Amygdala (tissue), 56 donors: ENCODE measurements around the gene LMAN1L.

Experiments used
- DNase-seq, 56 donors: peaks; one replicate each; lab custom pipeline; 2025; lab: John Stamatoyannopoulos, UW

The LMAN1L gene

DNA sequence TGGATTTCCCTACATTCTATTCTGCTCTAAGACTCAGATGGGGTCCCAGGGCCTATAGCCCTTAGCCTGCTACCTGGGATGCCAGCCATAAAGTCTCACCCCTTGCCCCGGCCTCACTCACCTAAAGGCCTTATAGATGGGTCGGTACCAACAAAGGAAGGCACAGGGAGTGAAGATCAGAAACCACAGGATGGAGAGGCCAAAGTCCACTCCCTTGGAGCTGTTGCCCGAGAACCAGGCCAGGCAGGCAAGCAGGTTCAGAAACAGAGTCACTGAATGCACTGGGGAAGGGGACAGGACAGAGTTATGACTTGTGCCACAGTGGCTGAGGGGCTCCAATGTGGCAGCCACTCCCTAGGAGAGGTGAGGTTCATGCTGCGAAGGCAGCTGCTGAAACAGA is 37.8 kb downstream of the LMAN1L start:
- DNase-seq = no peak

GRCh38 chr15:74851960-74852359 is 39.3 kb downstream of the LMAN1L start:
- DNase-seq = no peak

DNA sequence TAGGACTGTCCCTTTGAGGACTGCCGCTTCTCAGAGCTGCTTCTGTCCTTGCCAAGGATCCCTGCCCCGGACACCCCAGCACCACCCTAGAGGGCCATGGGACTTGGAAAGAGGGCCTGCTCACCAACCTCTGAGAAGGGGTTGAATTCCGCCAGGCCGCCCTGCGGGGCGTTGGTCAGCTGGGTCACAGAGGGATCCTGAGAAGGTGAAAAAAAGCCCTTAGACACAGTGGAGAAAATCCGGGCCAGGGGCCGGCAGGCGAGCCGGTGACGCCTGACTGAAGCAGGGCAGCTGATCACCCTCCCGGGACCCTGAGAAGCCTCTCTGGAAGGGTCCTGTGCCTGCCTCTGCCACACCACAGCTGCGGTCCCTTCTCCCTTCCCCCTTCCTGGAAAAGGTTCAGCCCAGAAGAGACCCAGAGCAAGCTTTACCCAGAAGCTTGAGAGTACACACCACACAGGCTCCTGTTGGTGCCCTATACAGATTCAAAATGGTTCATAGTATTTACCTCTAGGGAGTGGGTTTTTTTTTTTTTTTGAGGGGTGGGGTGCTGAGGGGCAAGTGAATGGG is 41.9 kb downstream of the LMAN1L start:
- DNase-seq = no peak

DNA sequence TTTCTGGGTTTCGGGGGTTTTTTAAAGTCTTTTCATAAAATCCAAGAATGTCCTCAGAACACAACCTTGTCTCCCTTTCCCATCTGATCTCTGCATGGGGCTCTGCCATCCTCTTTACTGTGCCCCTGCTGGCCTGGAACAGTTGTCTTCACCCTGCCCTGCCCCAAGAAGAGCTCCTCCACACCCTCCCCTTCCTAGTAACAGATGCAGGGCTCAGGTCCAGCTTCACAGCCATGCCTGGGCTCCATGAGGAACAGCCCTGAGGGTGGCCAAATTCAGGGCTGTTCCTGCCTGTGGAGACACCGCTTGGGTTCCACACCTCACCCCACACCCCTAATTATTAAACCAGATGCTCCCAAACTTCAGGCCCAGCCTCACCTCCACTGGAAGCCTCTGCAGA is 43.2 kb downstream of the LMAN1L start:
- no peak for DNase-seq

GRCh38 chr15:74856537-74856936 is 43.9 kb downstream of the LMAN1L start:
- no peak for DNase-seq

- no peak for DNase-seq
Observed at GRCh38 chr15:74857082-74857655, 44.5 kb downstream of the LMAN1L start.

DNA sequence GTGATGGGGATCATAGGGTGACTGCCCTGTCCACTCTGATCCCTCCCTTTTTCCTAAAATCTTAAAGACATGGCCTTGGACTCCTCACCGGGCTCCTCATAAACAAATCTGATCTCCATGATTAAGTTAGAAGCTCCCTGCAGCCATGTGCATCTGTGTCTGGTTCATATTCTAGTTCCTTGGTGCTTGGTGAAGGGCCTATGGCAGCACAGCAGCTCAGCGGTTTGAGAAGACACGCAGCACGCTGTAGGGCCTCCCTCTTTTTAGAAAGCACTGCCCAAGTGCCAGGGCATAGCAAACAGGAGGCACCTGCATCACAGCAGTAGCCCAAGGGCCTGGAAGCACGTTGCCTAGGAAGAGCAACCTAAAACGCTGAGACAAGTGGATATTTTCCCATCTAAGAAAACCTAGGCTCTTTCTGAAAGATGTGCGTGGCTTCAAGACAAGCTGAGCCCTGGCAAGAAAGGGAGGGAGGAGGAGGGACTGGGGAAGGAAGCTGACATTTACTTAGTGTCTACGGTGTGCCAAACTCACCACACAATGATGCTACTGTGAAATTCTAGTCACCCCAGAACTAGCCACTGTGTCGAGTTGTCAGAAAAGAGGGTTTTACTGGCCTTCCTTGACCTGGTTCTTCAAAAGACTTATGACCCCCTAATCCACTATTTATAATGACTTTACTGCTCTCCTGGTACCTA is 45.2 kb downstream of the LMAN1L start:
- no peak for DNase-seq

- no peak for DNase-seq
Observed at GRCh38 chr15:74858369-74858740, 45.7 kb downstream of the LMAN1L start.

GRCh38 chr15:74863239-74864056 is 50.8 kb downstream of the LMAN1L start:
- no peak for DNase-seq

GRCh38 chr15:74864296-74864695 is 51.7 kb downstream of the LMAN1L start:
- no peak for DNase-seq

- DNase-seq = no peak
Observed at GRCh38 chr15:74865316-74865715, 52.7 kb downstream of the LMAN1L start.

DNA sequence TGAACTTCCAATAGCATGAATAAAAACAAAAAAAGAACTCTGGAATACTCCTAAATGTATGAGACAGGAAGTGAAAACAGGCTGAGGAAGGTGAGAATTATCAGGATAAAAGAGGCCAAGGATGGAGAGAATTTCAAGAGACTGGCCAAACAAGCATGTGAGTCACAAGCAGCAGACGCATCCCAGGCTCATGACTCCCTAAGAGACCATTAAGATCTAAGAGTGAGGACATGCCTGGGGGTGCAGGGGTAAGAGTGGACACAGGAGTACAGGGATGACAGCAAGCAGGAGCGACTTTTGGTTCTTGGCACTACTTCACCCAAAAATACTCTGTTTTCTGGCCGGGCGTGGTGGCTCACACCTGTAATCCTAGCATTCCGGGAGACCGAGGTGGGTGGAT is 53.5 kb downstream of the LMAN1L start:
- no peak for DNase-seq

- DNase-seq = no peak
Observed at GRCh38 chr15:74867466-74868038, 54.9 kb downstream of the LMAN1L start.

- peak in 3 of 56 donors; percentile 7 to 26 (median 8) for DNase-seq
Observed at GRCh38 chr15:74868059-74868458, 55.4 kb downstream of the LMAN1L start.

GRCh38 chr15:74869372-74869725 is 56.7 kb downstream of the LMAN1L start:
- no peak for DNase-seq

DNA sequence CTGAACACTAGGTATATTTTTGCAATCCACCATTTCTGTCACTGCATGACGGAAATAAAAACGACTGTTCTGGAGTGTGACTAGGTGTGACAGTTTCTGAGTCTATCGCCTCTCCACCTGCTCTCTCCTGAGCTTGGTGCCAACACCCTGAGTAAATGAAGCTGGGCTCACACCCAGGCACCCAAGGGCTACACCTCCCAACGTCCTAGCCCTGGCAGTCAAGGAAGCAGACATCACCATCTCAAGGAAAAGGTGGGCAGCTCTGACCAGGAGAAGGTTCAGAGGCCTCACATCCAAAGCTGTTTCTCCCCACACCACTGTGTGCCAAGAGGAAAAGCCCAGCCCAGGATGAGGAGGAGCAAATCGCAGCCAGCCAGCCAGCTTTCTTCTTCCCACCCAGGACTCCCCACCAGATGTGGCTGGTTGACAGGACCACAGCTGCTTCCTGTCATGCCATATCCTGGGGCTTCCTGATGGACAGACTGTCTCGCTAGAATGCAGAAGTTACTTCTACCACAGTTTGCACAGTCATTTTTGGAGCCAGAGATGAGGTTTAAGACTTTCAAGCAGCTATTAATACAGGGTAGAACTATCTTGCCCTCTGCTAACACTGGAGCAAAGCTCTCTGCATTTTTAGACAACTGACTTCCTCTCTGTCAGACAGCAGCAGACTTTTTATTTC is 57.2 kb downstream of the LMAN1L start:
- peak in 32 of 56 donors; percentile 3 to 68 (median 24) for DNase-seq

DNA sequence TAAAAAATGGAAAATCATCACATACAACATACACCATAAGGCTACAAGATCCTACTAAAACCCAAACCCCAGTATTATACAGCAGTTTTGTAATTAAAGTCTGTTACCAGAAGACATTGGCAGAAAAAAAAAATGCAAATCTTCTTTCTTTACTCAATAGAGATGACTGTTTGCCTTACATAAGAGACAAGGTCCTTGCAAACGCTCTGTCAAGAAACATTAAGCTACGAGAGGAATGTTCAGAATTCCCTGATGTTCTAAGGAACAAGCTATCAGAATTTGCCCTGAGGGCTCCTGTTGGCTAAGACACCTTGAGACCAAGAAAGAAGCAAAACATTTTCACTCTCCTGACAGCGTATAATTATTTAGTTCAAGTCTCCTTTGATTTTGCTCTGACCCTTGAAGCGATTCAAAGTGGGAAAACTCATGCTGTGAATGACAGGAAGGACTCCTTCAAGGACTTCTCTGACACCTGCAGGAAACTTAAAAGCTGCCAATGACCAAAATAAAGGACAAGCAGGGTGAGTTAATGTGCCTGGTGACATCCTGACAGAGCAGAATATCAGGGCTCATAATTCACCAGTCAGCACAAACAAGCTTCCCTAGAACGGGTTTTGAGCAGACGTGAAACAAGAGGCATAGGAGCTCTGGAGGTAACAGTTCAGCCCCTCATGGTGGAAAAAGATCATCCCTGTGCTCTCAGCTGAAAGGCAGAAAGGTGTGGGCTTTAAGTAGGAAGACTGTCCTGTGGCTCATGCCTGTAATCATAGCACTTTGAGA is 58.0 kb downstream of the LMAN1L start:
- no peak for DNase-seq

- no peak for DNase-seq
Observed at GRCh38 chr15:74872702-74873035, 60.0 kb downstream of the LMAN1L start.

- peak; percentile 82 to 100 (median 94) for DNase-seq
Observed at GRCh38 chr15:74873036-74873755, 60.6 kb downstream of the LMAN1L start, which contains the start of gene SCAMP2. TSS of gene SCAMP2 (minus strand) at chr15:74873365. CDS start at chr15:74873255, 110 bp downstream.
